ENCODE data around the gene FER1L5.

Gene FER1L5

GRCh38 chr2:96692094-96692971, 49.8 kb downstream of the FER1L5 start:
- DNase-seq (ENCODE audit: extremely low read depth, insufficient read length) = no peak
- Histone ChIP-seq H3K4me3 (replicated peaks; ENCODE audit: low read depth, low read length) (no peak overlapping the region), H3K36me3 (ENCODE audit: control insufficient read depth, insufficient read depth, low read length) (no peaks in the 10 kb centered on the region), H3K27me3 (replicated peaks; ENCODE audit: control insufficient read depth, insufficient read depth, low read length) (no peaks in the 10 kb centered on the region)
- no peak for TF ChIP-seq CTCF (IDR thresholded peaks at IDR 0.05; ENCODE audit: insufficient read depth, low read length, poor library complexity, severe bottlenecking)

GRCh38 chr2:96693286-96694200, 51.0 kb downstream of the FER1L5 start:
- no peak for TF ChIP-seq CTCF (IDR thresholded peaks at IDR 0.05; ENCODE audit: insufficient read depth, low read length, poor library complexity, severe bottlenecking)
- Histone ChIP-seq H3K27me3 (replicated peaks; ENCODE audit: control insufficient read depth, insufficient read depth, low read length) (no peaks in the 10 kb centered on the region), H3K4me3 (replicated peaks; ENCODE audit: low read depth, low read length) (no peak overlapping the region), H3K36me3 (ENCODE audit: control insufficient read depth, insufficient read depth, low read length) (no peaks in the 10 kb centered on the region)
- no peak for DNase-seq (ENCODE audit: extremely low read depth, insufficient read length)

GRCh38 chr2:96694279-96694678, 51.7 kb downstream of the FER1L5 start:
- H3K36me3 ChIP-seq (ENCODE audit: control insufficient read depth, insufficient read depth, low read length) = no peaks in the 10 kb centered on the region
- no peak overlapping the region for H3K4me3 ChIP-seq (replicated peaks; ENCODE audit: low read depth, low read length)
- no peak for DNase-seq (ENCODE audit: extremely low read depth, insufficient read length)
- no peak for TF ChIP-seq CTCF (IDR thresholded peaks at IDR 0.05; ENCODE audit: insufficient read depth, low read length, poor library complexity, severe bottlenecking)
- no peaks in the 10 kb centered on the region for H3K27me3 ChIP-seq (replicated peaks; ENCODE audit: control insufficient read depth, insufficient read depth, low read length)

GRCh38 chr2:96694816-96695455, 52.4 kb downstream of the FER1L5 start:
- no peak for TF ChIP-seq CTCF (IDR thresholded peaks at IDR 0.05; ENCODE audit: insufficient read depth, low read length, poor library complexity, severe bottlenecking)
- Histone ChIP-seq H3K36me3 (ENCODE audit: control insufficient read depth, insufficient read depth, low read length) (no peaks in the 10 kb centered on the region), H3K27me3 (replicated peaks; ENCODE audit: control insufficient read depth, insufficient read depth, low read length) (no peaks in the 10 kb centered on the region), H3K4me3 (replicated peaks; ENCODE audit: low read depth, low read length) (no peak overlapping the region)
- no peak for DNase-seq (ENCODE audit: extremely low read depth, insufficient read length)

- TF ChIP-seq CTCF (IDR thresholded peaks at IDR 0.05; ENCODE audit: insufficient read depth, low read length, poor library complexity, severe bottlenecking) = no peak
- no peak for DNase-seq (ENCODE audit: extremely low read depth, insufficient read length)
- no peaks in the 10 kb centered on the region for H3K36me3 ChIP-seq (ENCODE audit: control insufficient read depth, insufficient read depth, low read length)
- H3K4me3 ChIP-seq (replicated peaks; ENCODE audit: low read depth, low read length) = no peak overlapping the region
- H3K27me3 ChIP-seq (replicated peaks; ENCODE audit: control insufficient read depth, insufficient read depth, low read length) = no peaks in the 10 kb centered on the region
Observed at GRCh38 chr2:96695602-96696001, 53.0 kb downstream of the FER1L5 start.
